Epithelial cell of proximal tubule (primary cell): ENCODE measurements around the gene PNO1. TPM values are rescaled to one million over a fixed set of nuclear protein-coding genes. Genes with fewer than 3 reads are reported as not detected.

Source experiments
- DNase-seq: peaks from one replicate; pipeline ENCODE4 v3.0.0-alpha.2; 2011; ENCODE audit warnings: low read depth
- H3K4me3 ChIP-seq: 2 replicates; pipeline ENCODE4 v1.5.1; 2011; ENCODE audit warnings: low read depth, mild to moderate bottlenecking, low read length
- total RNA-seq: library from RNA; depleted of rRNA; stranded (reverse); fragments of >200 nt; gene quantifications from 2 replicates; pipeline ENCODE4 v1.2.3, GENCODE V29; 2015
- TF ChIP-seq, protein P1 (sequence below): conservative IDR thresholded peaks from 2 replicates; pipeline ENCODE4 v1.5.1; 2012; ENCODE audit warnings: low read depth, mild to moderate bottlenecking, low read length

PNO1 gene
- total RNA-seq, 1 donor from 2014 or later, result 17.5 TPM

DNA sequence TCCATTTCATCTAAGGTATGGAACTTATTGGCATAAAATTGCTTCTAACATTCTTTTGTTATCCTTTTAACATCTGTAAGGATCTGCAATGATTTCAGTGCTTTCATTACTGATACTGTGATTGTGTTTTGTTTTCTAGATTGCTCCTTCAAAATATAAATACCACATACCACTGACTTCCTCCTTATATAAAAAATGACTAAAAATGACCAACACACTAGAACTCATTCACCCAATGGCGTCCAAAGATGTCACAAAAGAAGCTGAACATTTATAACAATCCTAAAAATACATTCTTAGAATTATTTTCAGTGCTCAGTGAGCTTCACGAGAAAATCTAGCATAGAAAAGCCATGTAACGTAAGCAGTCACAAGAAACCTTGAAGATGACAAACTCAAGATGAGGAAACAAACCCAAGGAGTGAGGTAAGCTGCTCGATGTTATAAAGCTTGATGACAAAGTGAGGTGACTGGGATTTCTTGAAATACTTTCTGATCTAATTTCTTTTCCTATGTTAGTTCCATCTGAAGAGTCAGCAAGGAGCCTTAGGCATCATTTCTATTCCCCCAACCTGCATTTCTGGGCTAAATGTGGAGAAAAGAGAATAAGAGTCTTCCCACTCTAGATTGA, 42.6 kb downstream of the PNO1 start:
- H3K4me3 ChIP-seq, result no peak overlapping the region
- TF ChIP-seq, protein P1, sequence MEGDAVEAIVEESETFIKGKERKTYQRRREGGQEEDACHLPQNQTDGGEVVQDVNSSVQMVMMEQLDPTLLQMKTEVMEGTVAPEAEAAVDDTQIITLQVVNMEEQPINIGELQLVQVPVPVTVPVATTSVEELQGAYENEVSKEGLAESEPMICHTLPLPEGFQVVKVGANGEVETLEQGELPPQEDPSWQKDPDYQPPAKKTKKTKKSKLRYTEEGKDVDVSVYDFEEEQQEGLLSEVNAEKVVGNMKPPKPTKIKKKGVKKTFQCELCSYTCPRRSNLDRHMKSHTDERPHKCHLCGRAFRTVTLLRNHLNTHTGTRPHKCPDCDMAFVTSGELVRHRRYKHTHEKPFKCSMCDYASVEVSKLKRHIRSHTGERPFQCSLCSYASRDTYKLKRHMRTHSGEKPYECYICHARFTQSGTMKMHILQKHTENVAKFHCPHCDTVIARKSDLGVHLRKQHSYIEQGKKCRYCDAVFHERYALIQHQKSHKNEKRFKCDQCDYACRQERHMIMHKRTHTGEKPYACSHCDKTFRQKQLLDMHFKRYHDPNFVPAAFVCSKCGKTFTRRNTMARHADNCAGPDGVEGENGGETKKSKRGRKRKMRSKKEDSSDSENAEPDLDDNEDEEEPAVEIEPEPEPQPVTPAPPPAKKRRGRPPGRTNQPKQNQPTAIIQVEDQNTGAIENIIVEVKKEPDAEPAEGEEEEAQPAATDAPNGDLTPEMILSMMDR, result no peak
- no peak for DNase-seq

DNA sequence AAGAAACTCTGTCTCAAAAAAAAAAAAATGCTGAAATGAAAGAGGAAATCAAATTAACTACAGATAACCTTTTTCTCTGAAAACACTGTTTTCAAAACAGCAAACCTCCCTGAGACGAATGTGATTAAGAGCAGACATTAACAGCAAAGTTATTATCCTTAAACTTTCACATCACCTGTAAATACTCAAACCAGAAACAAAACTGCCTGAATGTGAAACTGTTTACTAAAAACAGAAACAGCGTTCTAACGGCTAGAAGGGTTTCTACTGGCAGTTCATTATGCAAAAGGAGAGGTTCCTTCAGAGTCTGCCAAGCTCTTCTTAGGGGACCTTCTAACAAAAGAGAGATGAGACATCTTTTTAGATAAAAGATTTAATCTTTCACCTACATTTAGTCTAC, 45.9 kb downstream of the PNO1 start:
- DNase-seq, result no peak
- TF ChIP-seq, protein P1, result no peak
- no peak overlapping the region for H3K4me3 ChIP-seq

DNA sequence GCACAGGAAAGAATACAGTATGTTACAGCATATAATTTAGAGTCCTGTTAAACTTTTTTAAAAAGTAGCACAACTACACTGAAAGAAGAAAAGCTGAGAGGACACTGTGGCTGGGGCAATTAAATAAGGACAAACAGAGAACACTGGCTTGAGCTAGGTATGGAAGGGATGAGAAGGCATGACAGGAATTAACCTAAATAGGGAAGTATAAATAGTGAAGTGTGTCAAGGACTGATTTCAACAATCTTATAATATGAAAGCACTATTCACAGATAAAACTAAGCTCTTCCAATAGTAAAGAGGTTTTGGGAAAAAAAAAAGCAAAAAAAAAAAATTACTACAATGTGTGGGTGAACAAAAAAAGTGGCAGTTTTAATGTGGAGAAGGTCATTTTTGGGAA, 49.1 kb downstream of the PNO1 start:
- no peak overlapping the region for H3K4me3 ChIP-seq
- TF ChIP-seq, protein P1, result no peak
- no peak for DNase-seq

DNA sequence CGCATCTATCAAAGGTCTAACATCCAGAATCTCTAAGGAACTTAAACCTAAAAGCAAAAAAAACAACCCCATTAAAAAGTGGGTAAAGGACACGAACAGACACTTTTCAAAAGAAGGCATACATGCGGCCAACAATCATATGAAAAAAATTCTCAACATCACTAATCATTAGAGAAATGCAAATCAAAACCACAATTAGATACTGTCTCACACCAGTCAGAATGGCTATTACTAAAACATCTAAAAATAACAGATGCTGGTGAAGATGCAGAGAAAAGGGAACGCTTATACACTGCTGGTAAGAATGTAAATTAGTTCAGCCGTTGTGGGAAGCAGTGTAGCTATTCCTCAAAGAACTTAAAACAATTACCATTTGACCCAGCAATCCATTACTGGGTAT, 56.7 kb downstream of the PNO1 start:
- no peak overlapping the region for H3K4me3 ChIP-seq
- TF ChIP-seq, protein P1, result no peak
- no peak for DNase-seq

DNA sequence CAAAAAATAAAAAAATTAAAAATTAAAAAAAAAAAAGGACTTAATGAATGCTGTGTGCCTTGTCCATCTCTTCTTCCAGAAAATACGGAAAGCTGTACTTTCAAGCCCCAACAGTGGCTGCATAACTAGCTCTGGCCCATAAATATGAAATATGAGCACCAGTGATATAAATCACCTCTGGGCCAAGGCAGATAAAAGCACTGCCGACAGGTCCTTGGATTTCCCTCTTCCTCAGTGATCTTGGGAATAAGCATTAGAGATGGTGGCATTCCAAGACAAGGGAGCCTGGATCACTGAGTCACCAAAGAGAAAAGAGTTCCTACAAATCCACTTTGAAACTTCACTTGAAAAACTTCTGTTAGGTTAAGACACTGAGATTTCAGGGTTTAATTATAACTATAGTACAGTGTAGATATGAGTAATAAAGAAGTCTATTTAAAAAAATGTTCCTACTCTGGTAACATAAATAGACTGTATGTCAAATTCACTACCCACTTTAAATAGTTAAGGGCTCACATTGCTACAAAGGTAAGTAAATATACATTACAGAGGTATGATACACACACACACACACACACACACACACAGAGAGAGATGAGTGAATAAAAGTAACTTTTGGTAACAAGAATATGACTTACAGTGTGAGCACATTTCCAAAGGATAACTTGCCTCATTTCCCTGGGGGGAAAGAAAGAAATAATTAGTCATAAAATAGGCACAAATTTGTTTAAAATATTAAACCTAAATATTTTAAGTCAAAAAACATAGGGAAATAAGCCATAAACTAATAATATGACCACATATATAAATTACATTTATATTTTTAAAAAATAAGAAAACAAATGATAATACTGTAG, 59.0 kb downstream of the PNO1 start:
- TF ChIP-seq, protein P1, result no peak
- no peak overlapping the region for H3K4me3 ChIP-seq
- no peak for DNase-seq

DNA sequence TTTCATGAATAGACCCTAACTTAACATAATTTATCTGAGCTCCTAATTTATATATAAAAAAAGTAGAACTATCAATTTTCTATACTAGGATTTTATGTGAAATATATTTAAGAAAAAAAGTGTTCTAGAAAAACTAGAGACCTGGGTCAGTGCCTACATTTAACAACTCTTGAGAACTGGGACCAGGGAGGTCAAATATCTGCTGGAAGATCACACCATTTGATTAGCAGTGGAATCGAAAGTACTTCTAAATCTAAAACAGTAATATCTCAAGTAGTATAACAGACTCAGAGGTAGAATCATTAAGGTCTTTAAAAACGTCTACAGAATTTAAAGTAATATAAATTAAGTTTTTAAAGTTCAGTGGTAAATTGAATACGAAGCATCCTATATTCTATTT, 60.0 kb downstream of the PNO1 start:
- H3K4me3 ChIP-seq, result no peak overlapping the region
- TF ChIP-seq, protein P1, result no peak
- no peak for DNase-seq
